ENCODE measurements around the gene IGSF9. TPM values are rescaled to one million over a fixed set of nuclear protein-coding genes. Genes with fewer than 3 reads are reported as not detected.

Gene IGSF9
- total RNA-seq, 4 donors from 2014 or later: 0.71 to 1.9 (median 1.4) TPM

GRCh38 chr1:159980786-159981185 lies 35.4 kb upstream of the IGSF9 start:
- Histone ChIP-seq H3K9me3 (no peaks in the 10 kb centered on the region), H3K27ac (no peak overlapping the region), H3K4me1 (no peaks in the 10 kb centered on the region), H3K27me3 (no peaks in the 10 kb centered on the region), H3K36me3 (no peaks in the 10 kb centered on the region), H3K4me3 (replicated peaks in 1 of 3) (no peak overlapping the region)
- no peak for TF ChIP-seq CTCF (IDR thresholded peaks at IDR 0.05)
- no peak for TF ChIP-seq POLR2A (IDR thresholded peaks at IDR 0.05)
- intact Hi-C loops (cut with DNase I): no loop called here
- no peak for DNase-seq
- 92 to 97% methylated on average over 7 of the region's 7 CpGs for WGBS, 2 donors

- Histone ChIP-seq H3K27me3 (no peaks in the 10 kb centered on the region), H3K9me3 (no peaks in the 10 kb centered on the region), H3K36me3 (no peaks in the 10 kb centered on the region), H3K4me1 (no peaks in the 10 kb centered on the region), H3K27ac (no peak overlapping the region), H3K4me3 (replicated peaks in 1 of 3) (no peak overlapping the region)
- TF ChIP-seq CTCF (IDR thresholded peaks at IDR 0.05) (no peak), POLR2A (IDR thresholded peaks at IDR 0.05) (no peak)
- 60 to 79% methylated on average over 6 of the region's 6 CpGs for WGBS, 2 donors
- intact Hi-C loops (cut with DNase I): no loop called here
- DNase-seq: no peak
Measured at GRCh38 chr1:159980076-159980475, 34.7 kb upstream of the IGSF9 start.

GRCh38 chr1:159979257-159979656 lies 33.8 kb upstream of the IGSF9 start:
- no peaks in the 10 kb centered on the region for H3K36me3 ChIP-seq

GRCh38 chr1:159978107-159978398 lies 32.6 kb upstream of the IGSF9 start:
- Histone ChIP-seq H3K36me3 (no peaks in the 10 kb centered on the region), H3K9me3 (no peaks in the 10 kb centered on the region), H3K4me3 (replicated peaks in 1 of 3) (no peak overlapping the region), H3K4me1 (no peaks in the 10 kb centered on the region), H3K27me3 (no peaks in the 10 kb centered on the region), H3K27ac (no peak overlapping the region)
- WGBS, 2 donors: 94% methylated on average over 2 of the region's 2 CpGs
- intact Hi-C loops (cut with DNase I): no loop called here
- TF ChIP-seq CTCF (IDR thresholded peaks at IDR 0.05): no peak
- TF ChIP-seq POLR2A (IDR thresholded peaks at IDR 0.05): no peak
- DNase-seq: no peak

More at GRCh38 chr1:159979257-159979656, 33.8 kb upstream of the IGSF9 start:
- 56 to 62% methylated on average over 3 of the region's 3 CpGs for WGBS, 2 donors
- intact Hi-C loops (cut with DNase I): no loop called here
- Histone ChIP-seq H3K27me3 (no peaks in the 10 kb centered on the region), H3K4me1 (no peaks in the 10 kb centered on the region), H3K4me3 (replicated peaks in 1 of 3) (no peak overlapping the region), H3K9me3 (no peaks in the 10 kb centered on the region), H3K27ac (no peak overlapping the region)
- TF ChIP-seq POLR2A (IDR thresholded peaks at IDR 0.05) (no peak), CTCF (IDR thresholded peaks at IDR 0.05) (no peak)
- no peak for DNase-seq

- H3K9me3 ChIP-seq: no peaks in the 10 kb centered on the region
- DNase-seq: no peak
Measured at GRCh38 chr1:159977364-159978106, 32.1 kb upstream of the IGSF9 start.

More at GRCh38 chr1:159977364-159978106, 32.1 kb upstream of the IGSF9 start:
- Histone ChIP-seq H3K27me3 (no peaks in the 10 kb centered on the region), H3K27ac (no peak overlapping the region), H3K4me1 (no peaks in the 10 kb centered on the region), H3K4me3 (replicated peaks in 1 of 3) (no peak overlapping the region), H3K36me3 (no peaks in the 10 kb centered on the region)
- intact Hi-C loops (cut with DNase I): no loop called here
- TF ChIP-seq CTCF (IDR thresholded peaks at IDR 0.05) (no peak), POLR2A (IDR thresholded peaks at IDR 0.05) (no peak)
- 88 to 91% methylated on average over 6 of the region's 6 CpGs for WGBS, 2 donors

Data from thyroid gland (tissue), 4 donors.